ENCODE results near the gene DPEP3.

DNA sequence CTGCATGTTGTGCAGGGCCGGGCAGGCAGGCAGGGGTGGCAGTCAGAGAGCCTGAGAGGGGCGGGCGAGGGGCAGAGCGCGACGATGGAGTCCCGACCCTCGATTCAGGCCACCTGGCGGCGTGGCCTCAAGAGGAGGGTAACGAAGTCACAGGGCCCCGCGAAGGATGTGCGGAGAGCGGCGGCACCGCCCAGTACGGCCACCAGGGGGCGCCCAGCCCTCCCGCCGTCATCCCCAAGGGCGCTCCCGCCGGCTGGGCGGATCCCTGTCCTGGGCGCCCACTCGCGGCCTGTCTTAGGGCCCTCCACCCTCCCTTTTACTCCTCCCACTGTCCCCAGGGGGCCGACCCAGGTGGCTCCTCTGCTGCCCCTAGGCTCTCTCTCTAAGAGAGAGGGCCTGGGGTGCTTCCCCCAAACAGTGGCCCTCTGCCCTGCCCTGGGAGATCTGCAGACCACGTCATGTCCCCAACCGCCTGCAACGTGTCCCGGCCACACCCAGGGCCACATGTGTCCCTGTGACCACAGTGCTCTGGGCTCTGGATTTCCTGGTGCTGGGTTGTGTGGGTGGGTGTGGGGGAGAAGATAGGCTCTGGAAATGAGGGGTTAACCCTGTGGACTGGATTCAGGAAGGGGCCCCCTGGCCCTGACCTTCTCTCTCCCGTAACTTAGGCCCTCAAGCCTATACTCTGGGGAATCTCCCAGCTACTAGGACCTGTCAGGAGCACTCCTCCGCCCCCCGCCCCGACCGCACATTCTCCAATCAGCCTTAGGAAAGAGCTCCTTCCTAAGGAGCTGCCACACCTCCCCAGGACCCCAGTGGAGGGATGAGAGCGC, 13.1 kb upstream of the DPEP3 start:
- TF ChIP-seq, protein P1, sequence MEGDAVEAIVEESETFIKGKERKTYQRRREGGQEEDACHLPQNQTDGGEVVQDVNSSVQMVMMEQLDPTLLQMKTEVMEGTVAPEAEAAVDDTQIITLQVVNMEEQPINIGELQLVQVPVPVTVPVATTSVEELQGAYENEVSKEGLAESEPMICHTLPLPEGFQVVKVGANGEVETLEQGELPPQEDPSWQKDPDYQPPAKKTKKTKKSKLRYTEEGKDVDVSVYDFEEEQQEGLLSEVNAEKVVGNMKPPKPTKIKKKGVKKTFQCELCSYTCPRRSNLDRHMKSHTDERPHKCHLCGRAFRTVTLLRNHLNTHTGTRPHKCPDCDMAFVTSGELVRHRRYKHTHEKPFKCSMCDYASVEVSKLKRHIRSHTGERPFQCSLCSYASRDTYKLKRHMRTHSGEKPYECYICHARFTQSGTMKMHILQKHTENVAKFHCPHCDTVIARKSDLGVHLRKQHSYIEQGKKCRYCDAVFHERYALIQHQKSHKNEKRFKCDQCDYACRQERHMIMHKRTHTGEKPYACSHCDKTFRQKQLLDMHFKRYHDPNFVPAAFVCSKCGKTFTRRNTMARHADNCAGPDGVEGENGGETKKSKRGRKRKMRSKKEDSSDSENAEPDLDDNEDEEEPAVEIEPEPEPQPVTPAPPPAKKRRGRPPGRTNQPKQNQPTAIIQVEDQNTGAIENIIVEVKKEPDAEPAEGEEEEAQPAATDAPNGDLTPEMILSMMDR (IDR thresholded peaks at IDR 0.05) = peak; percentile 96
- TF ChIP-seq EZH2 (IDR thresholded peaks at IDR 0.05; ENCODE audit: borderline replicate concordance, insufficient read depth, low read depth, low read length, poor library complexity, severe bottlenecking) = no peak
